Activated T-helper 17 cell treated with anti-CD3 and anti-CD28 coated beads, Interleukin-2, amount 50 U/mL, for 72 hours (primary cell): Measurements from ENCODE around the gene CHKA. TPM values are rescaled to one million over a fixed set of nuclear protein-coding genes. Genes with fewer than 3 reads are reported as not detected.

Source experiments
- ATAC-seq: fragments of 150-1000 bp; cut with Tn5 transposase; replicated peaks from 2 replicates; pipeline ENCODE4 v1.10.0; 2021; ENCODE audit warnings: mild to moderate bottlenecking, moderate library complexity
- H3K27ac Mint-ChIP-seq: one replicate; pipeline ENCODE4 v1.8.0; 2022; ENCODE audit warnings: mixed read lengths
- H3K27me3 Mint-ChIP-seq: one replicate; pipeline ENCODE4 v1.8.0; 2022; ENCODE audit warnings: mixed read lengths
- H3K36me3 Mint-ChIP-seq: one replicate; pipeline ENCODE4 v1.8.0; 2022; ENCODE audit warnings: low read depth, mild to moderate bottlenecking, mixed read lengths
- H3K4me1 Mint-ChIP-seq: one replicate; pipeline ENCODE4 v1.8.0; 2022; ENCODE audit warnings: mixed read lengths
- H3K4me3 Mint-ChIP-seq: one replicate; pipeline ENCODE4 v1.8.0; 2022; ENCODE audit warnings: mild to moderate bottlenecking, mixed read lengths
- H3K9me3 Mint-ChIP-seq: one replicate; pipeline ENCODE4 v1.8.0; 2022; ENCODE audit warnings: mixed read lengths
- total RNA-seq, 2 donors: library from RNA; stranded (reverse); gene quantifications; one replicate each; pipeline ENCODE4 v1.2.3, GENCODE V29; 2022

Gene CHKA
- total RNA-seq, 2 donors from 2014 or later = 7.4 to 10.1 TPM

DNA sequence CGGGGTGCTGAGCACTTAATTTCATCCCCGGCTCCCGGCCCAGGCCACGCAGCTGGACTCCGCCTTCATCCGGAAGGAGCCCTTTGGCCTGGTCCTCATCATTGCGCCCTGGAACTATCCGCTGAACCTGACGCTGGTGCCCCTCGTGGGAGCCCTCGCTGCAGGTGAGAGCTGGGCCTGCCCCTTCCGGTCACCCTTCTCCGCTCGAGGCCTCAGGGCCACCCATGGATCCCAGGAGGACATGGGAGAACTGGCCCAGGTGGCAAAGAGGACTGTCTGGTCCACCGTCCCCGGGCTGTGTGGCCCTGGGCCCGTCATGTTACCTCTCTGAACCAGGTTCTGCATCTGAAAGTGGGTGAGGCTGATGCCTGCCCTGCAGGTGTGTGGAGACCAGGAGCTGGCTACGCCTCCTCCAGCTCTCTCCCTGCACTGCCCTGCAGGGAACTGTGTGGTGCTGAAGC lies 102.4 kb downstream of the CHKA start:
- Mint-ChIP-seq H3K4me3 (no peak overlapping the region), H3K9me3 (no peaks in the 10 kb centered on the region)
- no peak for ATAC-seq

DNA sequence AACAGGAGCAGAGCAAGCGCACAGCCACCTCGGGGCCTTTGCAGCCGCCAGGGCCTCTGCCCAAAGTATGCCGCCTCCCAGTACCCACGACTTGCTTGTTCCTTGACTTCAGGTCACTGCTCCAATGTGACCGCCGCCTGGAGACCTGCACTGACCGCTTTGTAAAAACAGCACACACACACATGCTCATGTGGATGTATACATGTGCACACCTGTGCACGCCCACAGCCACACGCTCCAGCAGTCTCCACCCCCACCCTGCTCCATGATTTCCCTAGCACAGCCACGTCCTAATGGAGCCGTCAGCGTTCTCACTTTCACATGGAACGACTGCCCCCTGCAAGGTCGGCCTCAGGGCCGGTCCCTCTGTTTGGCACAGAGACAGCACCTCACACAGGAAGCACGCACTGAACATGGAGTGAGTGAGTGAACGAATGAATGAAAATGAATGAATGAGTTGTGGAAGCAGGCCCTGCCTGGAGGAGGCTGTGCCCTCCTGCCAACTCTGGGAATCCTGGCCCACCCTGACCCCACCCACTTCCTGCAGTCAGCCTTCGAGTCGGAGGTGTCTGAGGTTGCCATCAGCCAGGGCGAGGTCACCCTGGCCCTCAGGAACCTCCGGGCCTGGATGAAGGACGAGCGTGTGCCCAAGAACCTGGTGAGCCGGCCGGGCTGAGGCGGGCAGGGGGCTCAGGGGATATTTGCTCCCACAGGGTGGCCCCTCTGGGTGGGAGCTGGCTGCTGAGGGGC lies 103.0 kb downstream of the CHKA start:
- Mint-ChIP-seq H3K4me3 (no peak overlapping the region), H3K27ac (no peak overlapping the region), H3K9me3 (no peaks in the 10 kb centered on the region), H3K36me3 (no peaks in the 10 kb centered on the region), H3K27me3 (no peaks in the 10 kb centered on the region), H3K4me1 (no peaks in the 10 kb centered on the region)
- no peak for ATAC-seq

More for the DNA sequence above, 102.4 kb downstream of the CHKA start:
- no peaks in the 10 kb centered on the region for H3K36me3 Mint-ChIP-seq
- no peaks in the 10 kb centered on the region for H3K27me3 Mint-ChIP-seq
- no peak overlapping the region for H3K27ac Mint-ChIP-seq
- H3K4me1 Mint-ChIP-seq = no peaks in the 10 kb centered on the region

DNA sequence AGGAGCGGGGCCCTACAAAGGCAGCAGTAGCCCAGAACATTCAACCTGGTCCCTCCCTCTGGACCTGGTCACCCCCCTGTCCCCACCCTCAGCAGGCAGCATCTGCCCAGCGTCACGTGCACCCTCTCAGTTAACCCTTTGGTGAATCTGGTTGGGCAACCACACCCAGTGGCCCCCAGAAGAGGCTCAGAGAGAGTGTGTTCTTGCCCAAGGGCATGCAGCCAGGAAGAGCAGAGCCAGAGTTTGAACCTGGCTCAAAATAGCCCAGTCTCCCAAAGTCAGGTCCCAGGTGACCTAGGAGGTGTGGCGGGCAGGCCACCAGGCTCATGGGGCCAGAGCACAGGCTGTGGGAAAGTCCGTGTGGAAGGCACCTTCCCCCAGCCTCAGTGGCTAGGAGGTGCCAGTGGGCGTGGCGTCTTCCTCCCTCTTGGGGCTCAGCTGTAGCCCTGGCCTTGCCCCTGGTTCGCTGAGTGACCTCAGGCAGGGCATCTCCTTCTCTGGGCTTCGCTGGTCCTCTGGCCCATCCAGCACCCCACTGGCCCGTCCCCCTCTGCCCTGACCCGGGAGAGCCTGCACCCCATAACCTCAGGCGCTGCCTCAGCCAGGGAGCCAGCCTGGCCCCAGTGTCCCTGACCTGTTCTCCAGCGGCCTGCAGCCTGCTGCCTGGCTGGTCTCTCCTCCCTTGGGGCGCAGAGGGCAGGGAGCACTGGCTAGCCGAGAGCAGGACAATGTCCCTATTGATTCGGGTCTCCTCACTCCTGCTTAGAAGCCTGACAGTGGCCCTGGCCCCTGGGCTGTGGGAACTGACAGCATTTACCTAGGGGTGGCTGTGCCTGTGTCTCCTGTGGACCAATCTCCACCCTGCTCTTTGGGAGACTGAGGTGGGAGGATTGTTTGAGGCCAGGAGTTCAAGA lies 104.0 kb downstream of the CHKA start:
- no peaks in the 10 kb centered on the region for H3K4me1 Mint-ChIP-seq
- H3K27me3 Mint-ChIP-seq = no peaks in the 10 kb centered on the region
- no peak for ATAC-seq
- no peaks in the 10 kb centered on the region for H3K36me3 Mint-ChIP-seq
- H3K9me3 Mint-ChIP-seq = no peaks in the 10 kb centered on the region
- no peak overlapping the region for H3K4me3 Mint-ChIP-seq
- H3K27ac Mint-ChIP-seq = no peak overlapping the region

DNA sequence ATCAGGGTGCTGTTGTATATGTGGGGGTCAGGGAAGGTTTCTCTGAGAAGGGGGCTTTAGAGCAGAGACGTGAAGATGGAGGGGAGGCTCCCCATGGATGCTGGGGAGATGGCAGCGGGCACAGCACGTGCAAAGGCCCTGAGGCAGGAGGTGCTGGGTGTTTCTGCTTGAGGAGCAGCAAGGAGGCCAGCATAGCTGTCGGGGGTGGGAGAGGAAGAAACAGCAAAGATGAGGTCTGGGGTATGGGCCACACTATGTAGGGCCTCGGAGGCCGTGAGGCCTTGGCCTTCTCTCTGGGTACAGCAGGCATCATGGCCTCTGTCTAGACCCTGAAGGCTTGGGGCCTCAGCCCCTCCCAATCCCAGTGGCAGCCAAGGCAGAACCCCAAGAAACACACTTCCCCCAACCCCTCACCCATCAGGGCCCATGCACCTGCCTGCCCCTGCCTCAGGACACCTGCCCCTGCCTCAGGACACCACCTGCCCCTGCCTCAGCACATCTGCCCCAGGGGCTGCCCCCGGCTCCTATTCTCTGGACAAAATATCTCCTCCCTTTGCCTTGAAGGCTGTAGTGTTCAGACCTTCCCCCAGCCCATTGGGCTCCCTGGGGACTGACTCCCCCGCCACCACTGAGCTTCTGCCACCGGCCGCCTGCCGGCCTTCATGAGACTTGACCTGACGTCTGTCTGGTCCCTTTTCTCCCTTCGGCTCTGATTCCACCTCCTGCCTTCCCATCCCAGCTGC lies 104.9 kb downstream of the CHKA start:
- no peaks in the 10 kb centered on the region for H3K9me3 Mint-ChIP-seq
- ATAC-seq = no peak
- H3K27me3 Mint-ChIP-seq = no peaks in the 10 kb centered on the region
- H3K4me3 Mint-ChIP-seq = no peak overlapping the region
- no peak overlapping the region for H3K27ac Mint-ChIP-seq
- no peaks in the 10 kb centered on the region for H3K4me1 Mint-ChIP-seq
- no peaks in the 10 kb centered on the region for H3K36me3 Mint-ChIP-seq

DNA sequence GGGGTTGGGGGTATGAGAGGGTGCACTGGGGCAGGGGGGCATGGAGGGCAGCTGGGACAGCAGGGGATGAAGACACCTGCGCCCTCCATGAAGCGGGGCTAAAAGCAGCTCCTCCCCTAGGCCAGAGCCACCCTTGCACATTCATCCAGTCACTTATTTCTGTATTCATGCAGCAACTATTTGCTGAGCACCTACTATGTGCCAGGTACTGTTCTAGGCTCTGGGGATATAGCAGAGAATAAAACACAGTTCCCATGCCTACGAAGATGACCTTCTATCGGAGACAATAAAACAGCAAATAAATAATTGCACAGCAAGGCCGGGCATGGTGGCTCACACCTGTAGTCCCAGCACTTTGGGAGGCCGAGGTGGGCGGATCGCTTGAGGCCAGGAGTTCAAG lies 105.7 kb downstream of the CHKA start:
- no peak for ATAC-seq
- Mint-ChIP-seq H3K4me1 (no peaks in the 10 kb centered on the region), H3K36me3 (no peaks in the 10 kb centered on the region), H3K27ac (no peak overlapping the region), H3K4me3 (no peak overlapping the region), H3K9me3 (no peaks in the 10 kb centered on the region), H3K27me3 (no peaks in the 10 kb centered on the region)

DNA sequence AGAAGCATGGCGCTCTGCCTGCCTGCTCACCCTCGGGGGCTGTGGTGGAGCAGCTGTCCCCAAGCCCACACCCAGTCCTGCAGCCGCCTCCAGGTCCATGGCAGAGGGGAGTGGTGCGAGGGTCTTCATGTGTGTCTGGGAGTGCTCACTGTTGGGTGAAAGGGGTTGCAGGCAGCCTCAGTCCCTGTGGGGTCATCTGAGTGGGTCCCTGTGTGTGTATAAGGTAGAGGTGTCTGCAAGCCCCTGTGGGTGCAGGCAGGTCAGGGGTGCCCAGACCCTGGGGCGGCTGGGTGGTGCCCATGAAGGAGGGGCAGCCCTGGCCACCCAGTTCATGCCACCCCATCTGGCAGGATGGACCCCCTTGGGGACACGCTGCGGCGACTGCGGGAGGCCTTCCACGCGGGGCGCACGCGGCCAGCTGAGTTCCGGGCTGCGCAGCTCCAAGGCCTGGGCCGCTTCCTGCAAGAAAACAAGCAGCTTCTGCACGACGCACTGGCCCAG lies 106.2 kb downstream of the CHKA start:
- no peaks in the 10 kb centered on the region for H3K4me1 Mint-ChIP-seq
- no peaks in the 10 kb centered on the region for H3K36me3 Mint-ChIP-seq
- ATAC-seq = no peak
- H3K4me3 Mint-ChIP-seq = no peak overlapping the region
- no peaks in the 10 kb centered on the region for H3K27me3 Mint-ChIP-seq
- H3K27ac Mint-ChIP-seq = no peak overlapping the region
- H3K9me3 Mint-ChIP-seq = no peaks in the 10 kb centered on the region

DNA sequence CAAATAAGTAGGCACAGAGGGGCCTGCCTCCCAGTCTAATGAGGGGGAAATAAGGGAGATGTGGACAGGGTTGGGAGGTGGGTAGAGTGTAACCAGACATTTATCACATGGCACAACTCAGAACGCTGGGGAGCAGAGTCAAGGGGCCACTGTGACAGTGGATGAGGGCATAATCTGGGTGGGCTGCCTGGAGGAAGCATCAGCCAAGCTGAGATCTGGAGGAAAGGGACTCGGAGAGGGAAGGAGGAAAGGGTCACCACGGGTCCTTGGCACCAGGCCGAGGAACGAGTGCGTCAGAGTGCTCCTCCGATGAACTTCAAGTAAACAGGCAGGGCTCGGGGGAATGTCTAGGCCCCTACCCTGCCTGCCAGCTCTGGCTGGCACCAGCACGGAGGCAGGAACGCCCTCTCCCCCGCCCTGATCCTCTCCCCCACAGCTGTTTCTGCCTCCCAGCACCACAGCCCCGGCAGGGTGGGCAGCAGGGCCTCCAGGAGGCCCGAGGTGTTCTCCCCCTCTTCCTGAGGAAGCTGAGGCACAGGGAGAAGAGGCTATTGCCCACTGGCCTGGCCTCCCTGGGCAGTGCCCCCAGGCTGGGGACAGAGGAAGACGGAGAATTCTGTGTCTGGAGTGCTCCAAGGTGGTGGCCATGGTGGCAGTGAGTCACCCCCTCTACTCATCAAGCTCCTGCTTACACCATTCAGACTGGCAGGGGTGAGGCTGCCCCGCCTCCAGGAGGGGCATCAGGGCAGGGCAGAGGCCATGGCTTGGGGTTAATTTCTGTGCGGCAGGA lies 106.8 kb downstream of the CHKA start:
- H3K4me1 Mint-ChIP-seq = no peaks in the 10 kb centered on the region
- no peaks in the 10 kb centered on the region for H3K27me3 Mint-ChIP-seq
- H3K27ac Mint-ChIP-seq = no peak overlapping the region
- no peaks in the 10 kb centered on the region for H3K9me3 Mint-ChIP-seq
- no peaks in the 10 kb centered on the region for H3K36me3 Mint-ChIP-seq
- no peak overlapping the region for H3K4me3 Mint-ChIP-seq
- ATAC-seq = peak; percentile 50

DNA sequence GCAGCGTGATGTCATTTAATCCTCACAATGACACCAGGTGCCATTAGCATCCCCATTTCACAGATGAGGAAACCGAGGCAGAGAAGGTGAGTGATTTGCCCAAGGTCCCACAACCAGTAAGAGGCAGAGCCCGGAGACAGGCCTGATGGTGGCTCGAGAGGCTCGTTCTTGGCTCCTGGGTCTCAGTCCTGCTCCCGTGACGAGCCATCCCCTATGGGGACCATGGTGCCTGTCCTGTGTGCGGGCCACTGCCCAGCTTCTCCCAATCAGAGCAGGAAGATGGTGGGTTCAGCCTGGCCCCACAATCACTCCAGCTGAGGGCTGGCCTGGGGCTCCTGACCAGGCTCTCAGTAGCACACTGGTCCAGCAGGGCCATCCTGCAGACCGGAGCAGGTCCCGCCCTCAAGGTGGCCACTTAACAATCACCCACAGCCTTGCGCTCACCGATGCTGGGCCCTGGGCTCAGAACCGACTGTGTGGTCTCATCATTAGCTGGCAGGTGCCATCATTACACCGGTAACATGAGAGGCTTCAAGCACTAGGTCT lies 107.5 kb downstream of the CHKA start:
- Mint-ChIP-seq H3K4me3 (no peak overlapping the region), H3K9me3 (no peaks in the 10 kb centered on the region), H3K36me3 (no peaks in the 10 kb centered on the region), H3K4me1 (no peaks in the 10 kb centered on the region), H3K27ac (no peak overlapping the region), H3K27me3 (no peaks in the 10 kb centered on the region)
- ATAC-seq = no peak

DNA sequence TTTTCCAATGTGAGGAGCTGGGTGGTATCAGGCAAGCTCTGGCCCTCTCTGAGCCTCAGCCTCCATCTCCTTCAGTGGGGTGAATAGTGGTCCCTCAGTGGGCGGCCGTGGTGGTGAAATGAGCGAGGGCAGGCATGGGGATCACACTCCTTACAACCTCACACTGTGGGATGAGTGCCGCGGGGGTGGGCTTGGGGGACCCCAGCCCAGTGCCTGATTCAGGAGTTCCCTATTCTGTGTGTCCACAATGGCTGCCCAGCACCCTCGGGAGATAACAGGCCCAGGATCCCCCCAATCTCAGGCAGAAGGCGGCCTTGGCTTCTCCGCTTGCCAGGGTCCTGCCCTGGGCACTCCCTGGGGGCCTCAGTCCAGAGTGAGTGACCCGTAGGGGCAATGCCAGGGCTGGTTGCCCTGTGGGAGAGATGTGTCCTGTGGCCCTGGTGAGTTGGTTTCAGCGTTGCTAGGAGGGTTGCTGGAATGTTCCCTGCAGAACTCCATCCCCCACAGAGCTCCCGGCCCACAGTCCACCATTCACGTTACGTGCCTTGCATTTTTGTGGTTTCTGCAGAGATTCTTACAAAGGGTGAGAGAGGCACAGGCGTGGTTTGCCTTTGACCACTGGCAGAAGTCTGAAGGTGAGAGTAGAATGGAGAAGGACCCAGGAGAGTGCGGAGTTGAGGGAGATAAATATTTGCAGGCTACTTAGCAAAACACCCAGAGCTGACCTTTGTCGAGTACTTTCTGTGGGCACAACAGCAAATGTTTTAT lies 108.2 kb downstream of the CHKA start:
- no peaks in the 10 kb centered on the region for H3K4me1 Mint-ChIP-seq

DNA sequence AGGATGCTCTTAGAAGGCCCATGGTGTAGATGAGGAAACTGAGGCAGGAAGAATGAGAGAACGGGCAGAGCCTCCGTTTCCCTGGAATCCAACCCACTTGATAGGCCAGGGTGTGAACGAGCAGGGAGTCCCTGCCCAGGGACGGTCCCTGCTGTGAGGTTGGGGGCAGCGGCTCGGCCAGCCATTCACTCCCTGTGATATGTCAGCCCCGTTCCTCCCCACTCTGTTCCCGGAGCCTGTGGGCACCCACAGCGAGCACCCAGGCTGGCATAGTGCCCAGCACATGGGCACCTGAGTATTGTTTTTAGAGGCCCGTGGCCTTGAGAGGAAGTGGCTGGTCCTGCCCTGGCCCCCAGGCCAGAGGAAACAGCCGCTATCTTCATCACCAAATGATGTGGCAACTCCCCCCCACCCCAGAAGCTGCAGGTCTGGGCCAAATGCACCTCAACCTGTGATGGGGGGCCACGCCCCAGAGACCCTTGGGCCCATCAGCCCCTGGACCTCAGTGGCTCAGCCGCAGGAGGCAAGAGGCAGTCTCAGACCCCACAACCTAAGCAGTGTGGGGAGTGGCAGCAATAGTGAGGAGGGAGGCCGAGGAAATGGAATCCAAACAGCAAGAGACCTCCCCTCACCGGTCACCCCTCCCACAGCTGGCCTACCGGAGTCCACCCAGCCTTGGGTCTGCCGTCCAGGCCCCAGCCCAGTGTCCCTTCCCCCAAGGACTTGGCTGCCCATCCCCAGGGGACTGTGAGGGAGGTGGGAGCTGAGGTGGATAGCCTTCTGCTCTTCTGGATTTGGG lies 108.9 kb downstream of the CHKA start:
- H3K9me3 Mint-ChIP-seq = no peaks in the 10 kb centered on the region
- no peak for ATAC-seq
- H3K27ac Mint-ChIP-seq = no peak overlapping the region
- no peaks in the 10 kb centered on the region for H3K27me3 Mint-ChIP-seq
- H3K4me1 Mint-ChIP-seq = no peaks in the 10 kb centered on the region
- no peaks in the 10 kb centered on the region for H3K36me3 Mint-ChIP-seq
- no peak overlapping the region for H3K4me3 Mint-ChIP-seq

More for the DNA sequence above, 108.2 kb downstream of the CHKA start:
- no peak overlapping the region for H3K4me3 Mint-ChIP-seq
- ATAC-seq = no peak
- no peaks in the 10 kb centered on the region for H3K27me3 Mint-ChIP-seq
- no peaks in the 10 kb centered on the region for H3K9me3 Mint-ChIP-seq
- no peaks in the 10 kb centered on the region for H3K36me3 Mint-ChIP-seq
- H3K27ac Mint-ChIP-seq = no peak overlapping the region

DNA sequence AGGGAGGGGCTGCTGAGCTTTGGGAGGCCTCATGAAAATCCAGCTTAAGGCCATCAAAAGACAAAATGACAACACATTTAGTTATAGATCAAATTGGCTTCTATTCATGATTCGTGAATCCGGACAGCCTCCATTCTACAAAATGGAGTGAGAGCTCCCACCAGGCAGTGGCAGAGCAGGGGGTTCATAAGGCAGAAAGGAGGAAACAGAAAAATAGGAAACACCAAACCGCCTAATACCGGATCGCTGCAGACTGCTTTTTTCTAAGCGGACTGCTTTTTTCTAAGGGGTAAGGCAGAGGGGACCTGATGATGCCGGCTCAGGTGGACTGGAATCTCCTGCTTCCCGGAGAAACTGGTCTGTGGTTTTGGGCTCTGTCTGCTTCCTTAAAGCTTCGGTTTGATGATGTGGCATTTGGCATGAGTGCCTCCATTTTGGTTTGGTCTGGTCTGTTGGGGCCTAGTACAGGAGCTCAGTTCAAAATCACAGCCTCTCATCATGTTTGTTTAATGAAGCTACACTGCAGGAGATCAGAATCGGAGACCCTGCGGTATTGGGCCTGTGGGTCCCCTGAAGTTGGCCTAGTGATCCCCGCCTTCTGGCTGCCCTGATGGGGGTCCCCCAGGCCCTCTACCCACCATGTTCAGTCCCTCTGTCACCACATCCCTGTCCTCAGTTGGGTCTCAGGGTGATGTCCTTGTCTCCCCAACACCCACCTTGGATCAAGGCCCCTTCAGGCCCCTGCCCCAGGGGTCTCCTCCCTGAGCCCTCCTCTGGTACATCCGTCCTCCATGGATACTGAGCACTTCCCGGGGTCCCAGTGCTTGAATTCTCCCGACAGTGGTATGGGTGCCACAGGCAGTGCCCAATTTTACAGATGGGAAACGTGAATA lies 109.9 kb downstream of the CHKA start:
- H3K4me1 Mint-ChIP-seq = no peaks in the 10 kb centered on the region
- no peak for ATAC-seq
- no peak overlapping the region for H3K4me3 Mint-ChIP-seq
- H3K9me3 Mint-ChIP-seq = no peaks in the 10 kb centered on the region
- no peaks in the 10 kb centered on the region for H3K36me3 Mint-ChIP-seq
- H3K27me3 Mint-ChIP-seq = no peaks in the 10 kb centered on the region
- no peak overlapping the region for H3K27ac Mint-ChIP-seq
